ENCODE results near the gene TRPT1. TPM values are rescaled to one million over a fixed set of nuclear protein-coding genes. Genes with fewer than 3 reads are reported as not detected.
A peak's percentile ranks its signal among the peaks of the same experiment; 100 is the strongest.

TRPT1 gene
- total and polyA plus RNA-seq, 2 of the 4 experiments (the other 2 are of a cell fraction), result 63.2 to 81.9 TPM

DNA sequence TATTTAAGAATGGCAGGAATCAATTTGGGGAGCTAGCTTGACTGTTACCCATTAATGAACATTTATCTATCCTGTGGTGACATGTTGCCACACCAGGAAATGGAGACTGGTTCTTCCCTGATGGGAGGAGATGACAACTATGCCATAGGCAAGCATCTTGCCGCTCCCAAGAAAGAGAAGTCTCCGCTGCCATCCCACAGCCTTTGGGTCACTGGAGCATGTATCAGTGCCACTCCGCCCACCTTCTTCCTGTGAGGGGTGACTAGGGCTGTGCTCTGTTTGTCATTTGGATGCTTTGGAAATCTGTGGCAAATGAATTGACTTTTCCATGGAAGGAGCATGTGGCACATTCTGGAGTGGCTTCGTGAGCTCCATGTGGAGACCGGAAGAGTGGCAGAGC is 33.6 kb downstream of the TRPT1 start:
- Histone ChIP-seq H3K9ac (ENCODE audit: low read depth, low read length) (no peak overlapping the region), H2BK15ac (ENCODE audit: low read depth, low read length) (no peak overlapping the region), H3K4me2 (ENCODE audit: low read depth, low read length) (no peak overlapping the region), H3K27ac (ENCODE audit: insufficient read depth, low read length) (no peak overlapping the region), H2BK5ac (ENCODE audit: low read depth, low read length, poor library complexity, severe bottlenecking) (no peak overlapping the region), H2AFZ (replicated peaks; ENCODE audit: low read length, poor library complexity) (no peak overlapping the region), H2AK9ac (replicated peaks; ENCODE audit: low read depth, low read length, poor library complexity) (peak overlapping the region; percentile 17), H3K79me1 (ENCODE audit: low read depth in 1 of 2, low read length in 2 of 2) (peaks cover 38 to 74% of the 10 kb centered on the region in 2 experiments), H2AK5ac (ENCODE audit: low read depth, low read length) (no peak overlapping the region), H3K9me1 (ENCODE audit: insufficient read depth, low read length) (peaks cover 12% of the 10 kb centered on the region; the same call in 1 of the 2 replicates), H3K4me1 (ENCODE audit: control insufficient read depth, insufficient read depth, low read length) (no peaks in the 10 kb centered on the region), H3K4ac (ENCODE audit: low read depth, low read length) (no peak overlapping the region), H2BK20ac (ENCODE audit: low read depth, low read length) (no peak overlapping the region), H3K56ac (ENCODE audit: extremely low read depth, insufficient read depth, low read length) (no peak overlapping the region), H4K5ac (ENCODE audit: low read depth, low read length) (no peak overlapping the region), H4K20me1 (ENCODE audit: insufficient read depth, low read length) (peaks cover 54% of the 10 kb centered on the region), H3K9me3 (ENCODE audit: control insufficient read depth, insufficient read depth, low read length) (no peaks in the 10 kb centered on the region), H3K27me3 (ENCODE audit: control insufficient read depth, insufficient read depth, low read length) (no peaks in the 10 kb centered on the region), H4K8ac (ENCODE audit: low read depth in 2 of 2, low read length in 2 of 2) (no peak overlapping the region), H3K4me3 (ENCODE audit: insufficient read depth, low read depth, low read length) (no peak overlapping the region), H2BK120ac (ENCODE audit: low read depth, low read length) (no peak overlapping the region), H3K14ac (replicated peaks; ENCODE audit: low read depth, low read length) (no peak overlapping the region), H3K36me3 (ENCODE audit: control insufficient read depth, insufficient read depth, low read length) (peaks cover 48% of the 10 kb centered on the region), H3K18ac (ENCODE audit: low read depth, low read length) (no peak overlapping the region), H4K91ac (ENCODE audit: insufficient read depth, low read depth, low read length) (no peak overlapping the region), H3K23ac (ENCODE audit: low read depth, low read length) (no peak overlapping the region)
- intact Hi-C loops (cut with micrococcal nuclease) (no loop called here), dilution Hi-C loops (cut with HindIII; ENCODE audit: low sequenced_read_pairs, unreplicated experiment) (no loop called here), in situ Hi-C loops (cut with MboI; ENCODE audit: low sequenced_read_pairs) (no loop called here)
- ATAC-seq (ENCODE audit: low read depth) (no peak), DNase-seq (no peak)
- 100% methylated on average over 3 of the region's 5 CpGs; no CpG with 5 or more reads in 1 of the 2 experiments for WGBS, 2 experiments (ENCODE audit: extremely low coverage in 2 of 2, insufficient read length in 1 of 2)
- no peak for TF ChIP-seq RAD21 (IDR thresholded peaks at IDR 0.05; ENCODE audit: low read length)
- TF ChIP-seq RCOR1 (IDR thresholded peaks at IDR 0.05; ENCODE audit: insufficient replicate concordance, low read length), result no peak
- no peak for TF ChIP-seq BHLHE40 (IDR thresholded peaks at IDR 0.05; ENCODE audit: low read depth, low read length)
- TF ChIP-seq, protein P1, sequence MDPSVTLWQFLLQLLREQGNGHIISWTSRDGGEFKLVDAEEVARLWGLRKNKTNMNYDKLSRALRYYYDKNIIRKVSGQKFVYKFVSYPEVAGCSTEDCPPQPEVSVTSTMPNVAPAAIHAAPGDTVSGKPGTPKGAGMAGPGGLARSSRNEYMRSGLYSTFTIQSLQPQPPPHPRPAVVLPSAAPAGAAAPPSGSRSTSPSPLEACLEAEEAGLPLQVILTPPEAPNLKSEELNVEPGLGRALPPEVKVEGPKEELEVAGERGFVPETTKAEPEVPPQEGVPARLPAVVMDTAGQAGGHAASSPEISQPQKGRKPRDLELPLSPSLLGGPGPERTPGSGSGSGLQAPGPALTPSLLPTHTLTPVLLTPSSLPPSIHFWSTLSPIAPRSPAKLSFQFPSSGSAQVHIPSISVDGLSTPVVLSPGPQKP (IDR thresholded peaks at IDR 0.05; ENCODE audit: borderline replicate concordance, low read depth, low read length), result no peak
- TF ChIP-seq RFX5 (IDR thresholded peaks at IDR 0.05; ENCODE audit: low read depth, low read length), result no peak
- no peak for TF ChIP-seq POLR2A (IDR thresholded peaks at IDR 0.05; ENCODE audit: low read depth, low read length)
- TF ChIP-seq, protein P2, sequence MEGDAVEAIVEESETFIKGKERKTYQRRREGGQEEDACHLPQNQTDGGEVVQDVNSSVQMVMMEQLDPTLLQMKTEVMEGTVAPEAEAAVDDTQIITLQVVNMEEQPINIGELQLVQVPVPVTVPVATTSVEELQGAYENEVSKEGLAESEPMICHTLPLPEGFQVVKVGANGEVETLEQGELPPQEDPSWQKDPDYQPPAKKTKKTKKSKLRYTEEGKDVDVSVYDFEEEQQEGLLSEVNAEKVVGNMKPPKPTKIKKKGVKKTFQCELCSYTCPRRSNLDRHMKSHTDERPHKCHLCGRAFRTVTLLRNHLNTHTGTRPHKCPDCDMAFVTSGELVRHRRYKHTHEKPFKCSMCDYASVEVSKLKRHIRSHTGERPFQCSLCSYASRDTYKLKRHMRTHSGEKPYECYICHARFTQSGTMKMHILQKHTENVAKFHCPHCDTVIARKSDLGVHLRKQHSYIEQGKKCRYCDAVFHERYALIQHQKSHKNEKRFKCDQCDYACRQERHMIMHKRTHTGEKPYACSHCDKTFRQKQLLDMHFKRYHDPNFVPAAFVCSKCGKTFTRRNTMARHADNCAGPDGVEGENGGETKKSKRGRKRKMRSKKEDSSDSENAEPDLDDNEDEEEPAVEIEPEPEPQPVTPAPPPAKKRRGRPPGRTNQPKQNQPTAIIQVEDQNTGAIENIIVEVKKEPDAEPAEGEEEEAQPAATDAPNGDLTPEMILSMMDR (conservative IDR thresholded peaks at IDR 0.05; ENCODE audit: low read depth, low read length), result no peak
- TF ChIP-seq SMC3 (IDR thresholded peaks at IDR 0.05; ENCODE audit: low read depth, low read length), result no peak
- no peak for TF ChIP-seq CHD1 (IDR thresholded peaks at IDR 0.05; ENCODE audit: low read depth, low read length)
- TF ChIP-seq MAZ (IDR thresholded peaks at IDR 0.05; ENCODE audit: borderline replicate concordance, low read depth, low read length), result no peak
- TF ChIP-seq NFE2L2 (IDR thresholded peaks at IDR 0.05; ENCODE audit: low read depth, low read length), result no peak
- no peak for TF ChIP-seq FOS (IDR thresholded peaks at IDR 0.05; ENCODE audit: low read depth, low read length)
- TF ChIP-seq, protein P3, sequence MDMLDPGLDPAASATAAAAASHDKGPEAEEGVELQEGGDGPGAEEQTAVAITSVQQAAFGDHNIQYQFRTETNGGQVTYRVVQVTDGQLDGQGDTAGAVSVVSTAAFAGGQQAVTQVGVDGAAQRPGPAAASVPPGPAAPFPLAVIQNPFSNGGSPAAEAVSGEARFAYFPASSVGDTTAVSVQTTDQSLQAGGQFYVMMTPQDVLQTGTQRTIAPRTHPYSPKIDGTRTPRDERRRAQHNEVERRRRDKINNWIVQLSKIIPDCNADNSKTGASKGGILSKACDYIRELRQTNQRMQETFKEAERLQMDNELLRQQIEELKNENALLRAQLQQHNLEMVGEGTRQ (IDR thresholded peaks at IDR 0.05; ENCODE audit: low read depth, low read length), result no peak
- no peak for TF ChIP-seq MAFK (IDR thresholded peaks at IDR 0.05; ENCODE audit: low read depth, low read length)
- TF ChIP-seq MXI1 (IDR thresholded peaks at IDR 0.05; ENCODE audit: borderline replicate concordance, low read depth, low read length), result no peak
- ChIA-PET POLR2A (ENCODE audit: unreplicated experiment) (no interaction called here), CTCF (no interaction called here)
- no TSS peak for BruUV-seq (replicated peaks)

All from IMR-90 (cell line).